NCI-H2196 treated with DMSO at 0.1 percent for 48 hours (cell line): Measurements from ENCODE around the gene NECTIN1.

Experiments
- DNase-seq: peaks from one replicate; lab custom pipeline; 2025; ENCODE audit not compliant: unreplicated experiment; lab: John Stamatoyannopoulos, UW

The NECTIN1 gene

DNA sequence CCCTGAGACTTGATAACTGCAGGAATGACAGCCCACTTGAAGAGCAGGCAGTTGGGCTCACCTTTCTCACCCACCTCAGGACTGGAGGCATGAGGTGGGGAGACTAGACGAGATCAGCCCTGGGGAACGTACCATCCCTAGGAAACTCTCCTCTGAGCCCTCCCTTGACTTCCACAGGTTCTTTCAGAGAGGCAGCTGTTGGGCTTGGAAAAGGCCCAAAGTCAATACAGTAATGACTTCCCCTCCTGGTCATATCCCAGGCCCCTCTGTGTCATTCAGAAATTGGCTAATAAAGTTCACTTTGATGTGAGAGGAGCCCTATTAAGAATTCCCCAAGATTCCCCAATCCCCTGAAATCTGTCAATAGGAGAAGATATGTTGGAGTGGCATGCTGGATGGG lies 5.8 kb upstream of the NECTIN1 start:
- no peak for DNase-seq

DNA sequence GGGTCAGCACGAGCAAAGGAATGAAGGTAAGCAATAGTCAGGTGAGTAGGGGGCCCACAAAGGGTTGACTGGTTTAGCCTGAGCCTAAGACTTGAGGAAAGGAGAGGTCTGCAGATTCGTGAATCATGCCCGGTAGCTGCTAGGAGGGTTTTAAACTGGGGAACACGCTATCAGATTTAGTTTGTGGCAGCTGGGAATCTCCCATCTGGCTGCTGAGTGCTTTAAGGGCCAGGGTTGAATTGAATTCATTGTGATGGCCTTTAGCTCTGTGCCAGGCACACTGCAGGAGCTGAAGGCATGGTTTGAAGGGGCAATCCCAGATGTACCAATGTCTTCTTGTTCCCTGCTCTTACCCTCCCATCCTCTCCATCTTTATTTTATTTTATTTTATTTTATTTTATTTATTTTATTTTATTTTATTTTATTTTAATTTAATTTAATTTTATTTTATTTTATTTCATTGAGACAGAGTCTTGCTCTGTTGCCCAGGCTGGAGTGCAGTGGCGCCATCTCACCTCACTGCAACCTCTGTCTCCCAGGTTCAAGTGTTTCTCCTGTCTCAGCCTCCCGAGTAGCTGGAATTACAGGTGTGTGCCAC lies 1.9 kb upstream of the NECTIN1 start:
- DNase-seq, result no peak

DNA sequence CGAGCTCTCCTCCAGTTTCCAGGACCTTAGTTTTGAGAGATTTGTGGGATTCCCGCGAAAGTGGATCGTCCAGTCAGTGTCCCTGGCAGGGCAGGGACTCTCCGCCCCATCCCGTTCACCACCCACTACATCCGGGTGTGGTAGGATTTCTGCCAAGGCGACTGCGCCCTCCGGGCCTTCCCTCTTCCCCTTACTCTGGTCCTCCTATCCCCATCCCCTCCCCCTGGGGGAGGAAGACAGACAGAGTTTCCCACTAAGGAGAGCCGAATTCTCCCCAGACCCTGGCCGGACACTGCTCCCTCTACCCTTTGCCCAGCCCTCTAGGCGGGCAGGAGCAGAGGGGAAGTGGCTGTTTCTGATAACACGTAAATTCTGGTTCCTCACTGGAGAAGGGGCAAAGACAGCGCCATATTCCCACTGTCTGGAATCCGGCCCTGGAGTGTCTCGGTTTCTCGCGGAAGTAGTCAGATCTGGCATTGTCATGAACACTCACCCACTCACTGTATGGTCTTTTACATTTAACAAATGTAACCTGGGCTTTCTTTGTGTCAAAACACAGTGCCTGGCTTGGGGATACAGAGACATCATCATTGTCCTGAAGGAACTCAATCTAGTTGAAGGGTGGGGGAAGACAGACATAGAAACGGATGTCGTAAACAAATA lies 1.1 kb upstream of the NECTIN1 start:
- DNase-seq, result no peak

DNA sequence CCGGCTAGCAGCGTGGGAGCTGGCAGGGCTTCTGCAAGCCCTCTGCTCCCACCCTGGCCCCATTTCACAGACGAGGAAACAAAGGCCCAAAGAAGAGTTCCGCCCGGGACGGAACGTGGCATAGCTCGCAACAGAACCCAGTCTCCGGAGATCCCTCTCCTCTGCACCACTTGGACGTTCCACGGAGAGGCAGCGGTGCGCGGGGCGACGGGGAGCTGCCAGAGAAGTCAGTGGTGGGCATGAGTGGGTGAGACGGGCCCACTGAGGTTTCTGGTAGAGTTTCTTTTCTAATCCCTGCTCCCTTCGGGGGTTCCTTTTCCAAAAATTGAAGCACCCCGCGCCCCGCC lies 554 bp upstream of the NECTIN1 start:
- DNase-seq, result no peak

DNA sequence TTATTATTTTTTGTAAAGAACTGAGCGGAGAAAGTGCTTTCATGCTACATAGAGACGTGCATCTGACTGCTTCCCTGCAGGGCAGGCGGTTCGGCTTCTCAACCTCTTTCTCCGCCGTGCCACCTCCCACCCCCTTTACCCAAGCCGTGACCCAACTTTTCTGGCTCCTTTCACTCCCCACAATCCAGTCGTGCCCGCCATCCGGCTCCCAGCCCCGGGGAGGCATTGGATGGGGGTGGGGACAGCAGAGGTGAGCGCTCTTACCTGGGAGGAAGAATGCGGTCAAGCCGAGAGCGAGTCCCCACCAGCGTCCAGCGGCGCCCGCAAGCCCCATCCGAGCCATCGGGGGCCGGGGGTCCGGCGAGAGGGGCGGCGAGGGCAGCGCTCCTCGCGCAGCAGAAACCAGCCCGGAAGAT lies 781 bp downstream of the NECTIN1 start:
- no peak for DNase-seq

DNA sequence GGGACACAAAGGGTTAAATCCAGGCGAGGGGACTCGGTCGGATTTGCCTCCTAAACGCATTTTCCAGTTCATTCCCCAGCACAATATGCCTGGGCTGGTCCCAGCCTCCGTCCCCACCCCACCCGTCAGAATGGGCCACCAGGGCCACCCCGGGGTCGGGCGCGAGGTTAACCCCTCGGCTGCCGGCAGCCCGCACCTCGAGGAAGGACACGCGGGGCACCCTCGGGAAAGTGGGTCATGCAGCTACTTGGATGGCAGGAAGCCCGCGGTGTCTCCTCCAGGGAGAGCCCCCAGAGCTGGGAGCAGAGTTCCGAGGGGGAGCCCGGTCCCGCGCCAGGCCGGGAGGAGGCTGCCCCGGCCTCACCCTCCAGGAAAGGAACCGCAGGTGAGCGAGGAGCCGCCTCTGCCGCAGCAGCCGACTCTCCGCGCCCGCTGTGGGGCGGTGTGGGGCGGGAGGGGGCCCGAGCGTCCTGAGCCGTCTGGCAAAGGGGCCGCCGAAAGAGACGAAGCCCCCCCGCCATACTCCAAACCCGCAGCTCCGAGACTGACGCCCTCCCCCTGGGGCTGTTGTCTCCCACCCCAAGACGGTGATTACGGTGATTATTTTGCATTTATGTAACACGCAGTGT lies 1.4 kb downstream of the NECTIN1 start:
- no peak for DNase-seq

DNA sequence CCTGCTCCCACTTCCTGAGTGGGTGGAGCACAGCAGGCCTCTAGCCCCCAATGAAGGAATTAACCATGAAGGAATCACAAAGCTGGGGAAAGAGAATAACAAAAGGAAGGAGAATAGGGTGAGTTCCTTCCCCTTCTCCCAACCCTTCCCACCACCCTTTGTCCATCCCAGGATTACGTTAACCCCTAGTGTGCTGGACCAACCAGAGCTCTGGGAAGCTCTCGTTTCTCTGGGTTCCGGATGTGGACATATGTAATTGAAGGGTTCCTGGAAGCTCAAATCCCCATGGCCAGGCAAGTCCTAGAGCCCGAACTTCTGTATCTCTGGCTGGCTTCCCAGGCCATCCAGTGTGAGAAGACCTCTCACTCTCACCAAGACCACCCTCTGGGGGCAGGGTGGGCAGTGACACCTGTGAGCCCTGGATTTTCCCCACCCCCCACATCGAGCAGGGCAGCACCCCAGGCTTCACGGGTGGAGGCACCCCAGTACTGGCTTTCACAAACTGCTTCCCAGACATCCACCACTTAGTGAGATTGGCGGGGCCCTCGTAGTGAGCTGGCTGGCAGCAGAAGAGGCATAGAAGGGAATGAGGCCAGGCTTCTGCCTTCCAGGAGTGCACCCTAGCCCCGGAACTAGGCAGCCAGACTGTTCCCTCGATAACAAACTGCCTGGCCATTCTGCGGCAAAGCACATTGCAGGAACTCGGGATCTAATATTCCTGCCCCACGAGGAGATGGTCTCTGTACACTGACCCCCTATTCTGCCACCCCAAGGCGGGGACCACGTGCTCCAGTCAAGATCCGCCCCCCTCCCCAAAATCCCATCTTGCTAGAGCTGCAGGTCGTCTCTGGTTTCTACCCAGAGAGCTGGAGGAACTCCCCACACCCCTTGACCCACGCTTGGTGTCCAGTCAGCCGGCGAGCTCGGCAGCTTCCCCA lies 2.1 kb downstream of the NECTIN1 start:
- no peak for DNase-seq

DNA sequence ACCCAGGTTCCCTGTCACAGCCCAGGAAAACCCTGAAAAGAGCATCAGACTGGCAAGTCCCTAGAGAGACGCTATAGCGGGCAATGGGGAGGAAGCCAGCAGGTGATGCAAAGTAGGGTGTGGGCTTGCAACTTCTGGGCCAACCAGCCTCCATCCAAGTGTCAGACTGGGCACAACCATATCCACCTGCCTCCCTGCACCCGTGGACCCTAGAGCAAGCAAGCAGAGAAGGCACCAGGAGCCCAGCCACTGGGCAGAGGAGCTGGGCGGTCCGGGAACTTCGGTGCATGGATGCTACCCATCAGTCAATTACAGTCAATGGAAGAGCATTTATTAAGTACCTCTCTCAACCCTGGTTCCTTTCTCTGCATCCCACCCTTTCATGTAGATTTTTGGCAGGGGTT lies 2.8 kb downstream of the NECTIN1 start:
- DNase-seq, result no peak

DNA sequence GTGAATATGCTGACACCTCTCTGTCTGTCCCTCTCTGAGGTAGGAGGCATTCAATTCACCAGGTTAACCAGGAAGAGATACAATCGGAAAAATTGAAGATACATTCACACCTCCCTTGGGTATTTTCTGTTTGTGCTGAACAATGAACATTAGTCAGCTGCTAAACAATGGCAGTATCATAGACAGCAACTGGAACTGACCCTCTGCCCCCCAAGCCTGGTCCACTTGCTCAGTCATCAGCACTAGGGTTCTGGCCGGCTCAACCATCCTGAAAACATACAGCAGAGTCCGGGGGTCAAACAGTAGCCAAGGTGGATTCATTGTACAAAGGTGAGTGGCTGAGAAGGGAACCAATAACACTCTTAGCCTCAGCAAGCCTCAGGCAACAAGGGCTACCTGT lies 4.0 kb downstream of the NECTIN1 start:
- no peak for DNase-seq

DNA sequence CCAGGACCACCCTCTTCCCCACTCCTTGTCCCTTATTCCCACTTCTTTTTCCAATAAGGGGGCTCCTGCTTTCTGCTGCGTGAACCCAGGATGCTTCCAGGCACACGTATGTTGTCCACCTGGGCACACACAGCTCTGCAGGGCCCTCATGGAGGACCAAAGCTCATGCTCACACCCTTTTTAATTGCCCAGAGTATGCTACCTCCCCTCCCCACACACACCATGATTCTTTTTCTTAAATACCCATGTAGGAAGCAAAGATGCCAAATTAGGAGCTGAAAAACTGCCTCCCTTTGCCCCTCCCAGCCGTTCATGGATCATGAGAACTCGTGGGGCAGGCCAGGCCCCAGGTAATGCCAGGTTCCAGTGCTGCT lies 5.1 kb downstream of the NECTIN1 start:
- no peak for DNase-seq

DNA sequence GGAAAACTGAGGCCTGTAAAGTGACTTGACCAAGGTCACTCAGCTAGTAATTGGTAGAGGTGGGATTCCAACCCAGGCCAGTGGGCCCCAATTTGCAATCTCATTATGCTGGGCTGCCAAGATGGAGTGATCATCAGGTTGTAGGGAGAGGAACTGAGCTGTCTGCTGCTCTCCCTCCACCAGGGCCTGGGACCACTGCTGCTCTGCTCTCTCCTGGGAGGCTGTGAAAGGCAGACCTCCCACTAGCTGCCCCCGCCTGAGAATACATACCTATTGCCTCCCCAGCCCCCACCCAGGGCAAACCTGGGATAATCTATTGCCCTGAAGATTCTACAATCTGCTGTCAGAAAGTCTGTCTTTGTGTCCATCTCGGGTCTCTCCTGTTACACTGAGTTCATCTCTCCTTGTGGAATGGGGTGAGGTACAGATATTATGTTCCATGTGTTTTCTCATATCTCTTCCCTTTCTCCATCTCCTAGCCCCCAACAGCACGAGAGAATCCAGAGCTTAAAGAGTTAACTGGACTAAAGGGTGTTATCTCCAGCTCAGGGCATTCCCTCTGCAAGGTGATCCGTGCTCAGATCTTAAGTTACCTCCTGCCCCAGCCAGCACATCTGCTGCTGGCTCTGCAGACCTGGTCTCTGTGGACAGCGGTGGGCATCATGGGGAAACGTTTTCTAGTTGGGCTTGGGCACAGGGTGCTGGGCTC lies 5.6 kb downstream of the NECTIN1 start:
- DNase-seq, result no peak

DNA sequence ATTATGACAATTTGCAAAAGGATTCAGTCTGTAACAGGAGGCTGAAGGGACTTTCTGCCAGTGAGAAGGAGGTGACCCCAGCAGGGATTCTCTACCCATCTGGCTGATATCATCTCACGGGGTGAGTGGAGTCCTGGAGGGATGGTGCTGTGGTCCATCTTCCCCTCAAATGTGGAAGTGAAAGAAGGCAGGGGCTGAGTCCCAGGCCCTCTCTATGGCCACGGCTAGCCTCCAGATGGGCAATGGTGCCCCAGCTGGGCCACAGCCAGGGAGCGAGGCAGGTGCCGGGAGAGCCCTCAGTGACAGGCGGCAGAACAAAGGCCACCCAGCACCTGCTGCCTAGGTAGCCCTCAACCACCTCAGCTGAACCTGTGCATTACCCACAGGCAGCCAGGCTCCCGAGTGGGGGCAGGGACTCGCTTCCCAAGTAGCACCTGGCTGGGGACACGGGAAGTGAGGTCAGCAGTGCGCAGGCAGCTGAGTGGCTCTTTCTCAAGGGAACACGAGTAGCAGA lies 6.7 kb downstream of the NECTIN1 start:
- peak; percentile 90 for DNase-seq

DNA sequence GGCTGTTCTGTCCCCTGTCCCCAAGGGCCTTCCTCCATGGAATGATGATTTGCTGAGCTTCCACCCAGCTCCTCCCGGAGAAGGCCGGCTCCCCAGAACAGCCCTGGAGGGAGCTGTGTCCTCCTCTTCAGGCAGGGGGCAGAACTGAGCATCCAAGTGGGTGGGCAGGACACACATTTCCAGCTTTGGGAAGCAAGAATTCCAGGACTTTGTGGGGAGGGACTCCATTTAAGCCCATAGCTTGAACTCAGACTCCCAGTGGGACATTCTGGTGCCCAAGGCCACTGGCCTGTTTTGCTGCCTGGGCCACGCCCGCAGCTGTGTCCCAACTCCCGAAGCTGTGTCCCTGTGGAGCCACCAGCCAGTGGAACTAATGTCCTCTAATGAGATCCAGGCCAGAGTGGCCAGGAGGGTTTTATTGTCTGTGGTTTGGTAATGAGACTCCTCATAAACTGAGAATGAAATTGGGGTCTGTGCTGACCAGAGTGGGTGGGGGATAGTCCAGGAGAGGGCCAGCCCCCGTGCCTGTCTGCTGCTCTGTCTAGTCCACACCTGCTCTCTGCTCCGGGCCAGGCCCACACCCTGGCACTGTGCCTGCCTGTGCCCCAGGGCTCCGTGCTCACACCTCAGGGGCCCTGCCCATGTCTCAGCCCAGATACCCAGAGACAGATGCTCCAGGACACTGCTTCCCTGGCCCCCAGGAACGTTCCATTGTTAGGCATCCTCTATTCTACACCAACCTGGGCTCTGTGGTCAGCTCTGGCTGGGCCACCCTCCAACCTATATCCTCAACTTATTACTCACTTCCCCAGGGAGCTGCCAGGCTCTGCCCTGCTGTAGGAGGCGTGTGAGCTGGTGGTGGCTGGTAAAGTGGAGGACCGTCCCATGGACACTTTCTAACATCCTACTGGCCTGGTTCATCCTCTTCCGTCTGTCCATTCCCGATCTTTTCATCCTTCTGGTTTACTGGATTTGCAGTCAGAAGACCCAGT lies 7.6 kb downstream of the NECTIN1 start:
- peak; percentile 18 for DNase-seq

DNA sequence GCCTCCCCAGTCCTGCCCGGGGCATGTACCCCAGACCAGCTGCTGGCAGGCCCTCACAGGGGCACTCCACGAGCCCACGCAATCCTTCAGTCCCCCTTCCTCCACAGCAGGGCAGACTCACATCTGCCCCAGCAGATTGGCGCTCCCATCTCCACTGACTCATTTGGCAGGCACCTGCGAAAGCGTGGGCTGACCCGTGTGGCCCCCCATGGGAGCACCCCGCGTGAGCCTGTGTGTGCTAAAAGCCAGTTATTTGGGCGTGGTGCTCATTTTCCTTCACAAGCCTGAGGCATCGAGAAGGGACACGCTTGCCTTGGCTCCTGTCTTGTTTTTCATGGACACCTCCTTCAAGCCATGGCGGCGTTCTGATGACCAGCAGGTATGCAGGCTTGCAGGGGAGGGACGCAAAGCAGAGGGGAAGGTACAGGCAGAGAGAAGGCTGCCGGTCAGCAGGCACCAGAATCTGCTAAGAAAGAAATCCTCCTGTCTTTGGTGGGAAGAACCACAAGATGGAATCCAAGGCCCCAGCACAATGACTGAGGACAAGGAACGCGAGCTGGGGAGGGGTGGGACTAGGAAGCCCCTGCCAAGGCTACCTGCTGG lies 8.6 kb downstream of the NECTIN1 start:
- no peak for DNase-seq

DNA sequence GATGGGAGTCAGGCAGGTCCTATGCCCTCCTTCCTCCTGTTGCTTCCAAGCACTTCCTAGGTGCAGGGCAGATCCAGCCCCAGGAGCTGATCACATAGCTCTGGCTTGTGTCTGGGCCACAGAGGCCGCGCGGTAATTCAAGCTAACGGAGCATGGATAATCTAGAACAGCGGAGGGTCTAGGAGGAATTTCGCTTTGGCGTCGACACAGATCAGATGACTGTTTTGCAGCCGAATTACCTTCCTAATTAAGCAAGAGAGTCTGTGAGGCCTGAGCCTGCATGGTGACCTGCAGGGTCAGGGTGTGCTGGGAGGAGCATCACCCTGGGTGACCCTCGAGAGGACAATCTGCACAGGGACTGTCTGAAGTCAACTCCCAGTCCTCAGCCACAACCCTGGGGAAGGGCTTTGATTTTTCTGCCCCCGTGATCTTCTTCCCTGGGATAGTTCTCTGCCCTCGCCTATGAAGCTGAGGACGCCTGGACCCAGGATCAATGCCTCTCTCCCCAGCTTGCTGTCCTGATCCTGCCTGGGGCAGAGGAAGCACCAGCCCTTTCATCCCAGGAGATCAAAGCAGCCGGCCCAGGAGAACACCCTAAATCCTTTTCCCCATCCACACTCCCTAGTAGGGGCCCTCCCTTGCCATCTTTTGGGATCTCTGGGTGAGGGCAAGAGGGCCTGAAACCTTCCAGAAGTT lies 11.0 kb downstream of the NECTIN1 start:
- no peak for DNase-seq

DNA sequence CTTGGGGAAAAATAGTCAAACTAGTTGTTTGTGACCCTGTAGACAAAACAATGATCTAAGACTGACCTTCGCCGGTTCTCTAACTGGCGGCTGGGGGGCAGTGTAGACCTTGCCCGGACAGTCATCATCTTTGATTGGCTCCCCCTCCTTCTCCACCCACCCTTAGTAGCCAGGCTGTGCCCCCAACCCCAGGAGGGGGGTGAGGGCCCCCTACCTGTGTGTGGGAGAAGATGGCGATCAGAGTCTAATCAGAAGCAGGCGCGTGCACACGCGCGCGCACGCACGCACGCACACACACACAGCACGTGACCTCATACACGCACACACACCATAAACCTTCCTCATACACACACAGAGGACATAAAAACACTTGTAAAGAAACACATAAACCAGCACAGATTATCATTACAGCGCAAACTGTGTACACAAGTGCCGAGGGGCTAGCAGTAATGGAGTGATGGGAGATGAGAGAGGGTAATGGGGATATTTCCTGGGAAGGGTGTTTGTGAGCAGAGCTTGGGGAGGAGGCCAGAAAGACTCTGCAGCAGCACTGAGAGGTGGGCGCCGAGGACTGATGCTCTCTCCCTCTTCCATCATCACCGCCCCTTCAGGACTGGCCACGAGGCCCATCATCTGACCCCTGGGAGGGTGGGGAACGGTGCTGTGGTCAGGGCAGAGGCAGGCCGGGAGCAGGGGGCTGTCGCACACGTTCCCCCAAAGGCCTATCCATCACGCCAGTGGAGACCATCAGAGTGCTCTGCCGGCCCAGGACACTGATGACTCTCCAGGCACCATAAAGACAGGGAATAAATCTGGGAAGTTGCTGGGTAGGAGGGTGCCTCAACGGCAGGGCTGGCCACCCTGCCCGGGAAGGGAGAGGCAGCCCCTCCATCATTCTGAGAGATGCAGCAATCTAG lies 12.2 kb downstream of the NECTIN1 start:
- no peak for DNase-seq

DNA sequence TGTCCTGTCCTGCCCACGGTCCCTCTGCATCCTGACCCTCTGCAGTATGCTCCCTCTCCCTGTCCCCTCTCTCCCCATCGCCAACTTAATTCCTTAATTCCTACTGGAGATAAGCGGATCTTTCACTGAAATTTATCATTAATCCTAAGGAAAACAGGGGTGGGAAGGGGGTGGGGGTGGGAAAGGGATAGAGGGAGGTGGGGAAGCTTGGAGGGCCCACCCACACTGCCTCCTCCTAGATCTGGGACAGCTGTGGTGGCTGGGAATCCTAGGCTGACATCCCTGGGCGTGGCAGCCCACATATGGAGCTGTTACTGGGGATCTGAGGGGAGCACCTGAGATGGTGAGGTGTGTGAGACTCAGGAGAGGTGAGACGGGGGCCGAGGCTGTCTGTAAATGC lies 14.4 kb downstream of the NECTIN1 start:
- no peak for DNase-seq

DNA sequence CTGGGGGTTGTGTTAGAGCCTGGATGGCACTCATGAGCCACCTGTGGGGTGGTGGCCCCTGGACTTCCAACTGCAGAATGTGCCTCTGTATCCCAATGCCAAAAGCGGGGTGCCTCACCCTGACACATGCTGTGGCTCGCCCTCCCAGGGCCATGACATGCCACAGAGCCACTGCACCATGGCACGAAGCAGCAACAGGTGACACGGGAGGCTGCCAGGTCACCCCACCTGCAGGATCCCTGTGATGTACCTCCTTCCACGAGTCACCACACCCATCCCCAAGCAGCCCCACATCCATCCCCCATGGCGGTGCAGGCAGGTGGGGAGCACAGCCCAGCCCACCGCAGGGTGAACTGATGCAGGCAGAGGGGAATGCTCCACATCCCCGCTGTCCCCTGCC lies 14.8 kb downstream of the NECTIN1 start:
- DNase-seq, result no peak
